Endothelial cell (in vitro differentiated cells): ENCODE results near the gene ABCB11. TPM values are rescaled to one million over a fixed set of nuclear protein-coding genes. Genes with fewer than 3 reads are reported as not detected.

ENCODE experiments used
- DNase-seq: peaks from one replicate; pipeline ENCODE4 v3.0.0; 2021; ENCODE audit warnings: low spot score
- H3K27ac Mint-ChIP-seq: one replicate; pipeline ENCODE4 v1.8.0; 2021; ENCODE audit warnings: mixed read lengths, inconsistent platforms; ENCODE audit not compliant: unreplicated experiment
- H3K27me3 Mint-ChIP-seq: one replicate; pipeline ENCODE4 v1.8.0; 2021; ENCODE audit warnings: mild to moderate bottlenecking, moderate library complexity, mixed read lengths, inconsistent platforms; ENCODE audit not compliant: unreplicated experiment
- H3K36me3 Mint-ChIP-seq: one replicate; pipeline ENCODE4 v1.8.0; 2021; ENCODE audit warnings: mild to moderate bottlenecking, low read depth, mixed read lengths, inconsistent platforms; ENCODE audit not compliant: unreplicated experiment
- H3K4me1 Mint-ChIP-seq: one replicate; pipeline ENCODE4 v1.8.0; 2021; ENCODE audit warnings: mild to moderate bottlenecking, mixed read lengths, inconsistent platforms; ENCODE audit not compliant: unreplicated experiment
- H3K4me3 Mint-ChIP-seq: one replicate; pipeline ENCODE4 v1.8.0; 2021; ENCODE audit warnings: mild to moderate bottlenecking, mixed read lengths, inconsistent platforms; ENCODE audit not compliant: unreplicated experiment
- H3K9me3 Mint-ChIP-seq: one replicate; pipeline ENCODE4 v1.8.0; 2021; ENCODE audit warnings: mixed read lengths, inconsistent platforms; ENCODE audit not compliant: unreplicated experiment
- CTCF ChIP-seq: fragments of 200-600 bp; sonication (generic); IDR thresholded peaks from one replicate; pipeline ENCODE4 v1.5.0; 2021; ENCODE audit warnings: antibody characterized with exemption; ENCODE audit not compliant: unreplicated experiment
- total RNA-seq: library from RNA; stranded (reverse); fragmentation: NEBNext Ultra II Directional; extraction: Animal tissue kit (Norgen Biotek cat#: 25700); gene quantifications from one replicate; pipeline ENCODE4 v1.2.1, GENCODE V29; 2021; ENCODE audit not compliant: unreplicated experiment

The ABCB11 gene
- total RNA-seq, 1 donor from 2014 or later = 1.9 TPM

- no peak overlapping the region for H3K27ac Mint-ChIP-seq
Measured at GRCh38 chr2:168981651-168982050, 49.5 kb downstream of the ABCB11 start.

GRCh38 chr2:168978461-168978861, 52.7 kb downstream of the ABCB11 start:
- H3K4me3 Mint-ChIP-seq = no peak overlapping the region
- no peaks in the 10 kb centered on the region for H3K9me3 Mint-ChIP-seq
- no peak for TF ChIP-seq CTCF
- H3K36me3 Mint-ChIP-seq = peaks cover 3% of the 10 kb centered on the region
- DNase-seq = no peak
- no peaks in the 10 kb centered on the region for H3K4me1 Mint-ChIP-seq
- no peak overlapping the region for H3K27ac Mint-ChIP-seq
- H3K27me3 Mint-ChIP-seq = no peaks in the 10 kb centered on the region

More at GRCh38 chr2:168981651-168982050, 49.5 kb downstream of the ABCB11 start:
- Mint-ChIP-seq H3K4me1 (no peaks in the 10 kb centered on the region), H3K36me3 (peaks cover 3% of the 10 kb centered on the region), H3K27me3 (no peaks in the 10 kb centered on the region), H3K9me3 (no peaks in the 10 kb centered on the region), H3K4me3 (no peak overlapping the region)
- DNase-seq = no peak
- TF ChIP-seq CTCF = no peak

GRCh38 chr2:168977608-168978007, 53.5 kb downstream of the ABCB11 start:
- Mint-ChIP-seq H3K27ac (no peak overlapping the region), H3K4me3 (no peak overlapping the region), H3K9me3 (no peaks in the 10 kb centered on the region), H3K36me3 (peaks cover 3% of the 10 kb centered on the region), H3K27me3 (no peaks in the 10 kb centered on the region), H3K4me1 (no peaks in the 10 kb centered on the region)
- DNase-seq = no peak
- no peak for TF ChIP-seq CTCF

GRCh38 chr2:168976034-168976654, 55.0 kb downstream of the ABCB11 start:
- Mint-ChIP-seq H3K36me3 (peaks cover 2% of the 10 kb centered on the region), H3K9me3 (no peaks in the 10 kb centered on the region), H3K27ac (no peak overlapping the region), H3K27me3 (no peaks in the 10 kb centered on the region), H3K4me1 (no peaks in the 10 kb centered on the region), H3K4me3 (no peak overlapping the region)
- DNase-seq = no peak
- TF ChIP-seq CTCF = no peak

- no peaks in the 10 kb centered on the region for H3K27me3 Mint-ChIP-seq
- H3K36me3 Mint-ChIP-seq = no peaks in the 10 kb centered on the region
- H3K4me1 Mint-ChIP-seq = peaks cover 2% of the 10 kb centered on the region
- no peaks in the 10 kb centered on the region for H3K9me3 Mint-ChIP-seq
- TF ChIP-seq CTCF = no peak
- H3K27ac Mint-ChIP-seq = no peak overlapping the region
- H3K4me3 Mint-ChIP-seq = no peak overlapping the region
- DNase-seq = no peak
Measured at GRCh38 chr2:168974428-168974827, 56.7 kb downstream of the ABCB11 start.
